ENCODE measurements around the gene COL10A1. TPM values are rescaled to one million over a fixed set of nuclear protein-coding genes. Genes with fewer than 3 reads are reported as not detected.

The COL10A1 gene
- total RNA-seq, 3 donors from 2014 or later (not counting 1 experiment from before 2014, with no cell fraction given), result not detected

GRCh38 chr6:116136933-116137340 lies 11.0 kb upstream of the COL10A1 start:
- Mint-ChIP-seq H3K4me1 (peaks cover 20 to 27% of the 10 kb centered on the region in 2 donors), H3K27me3 (ENCODE audit: low read depth in 2 of 2) (no peaks in the 10 kb centered on the region), H3K36me3 (no peaks in the 10 kb centered on the region), H3K27ac (peak overlapping the region; percentile 77 to 81), H3K4me3 (peak overlapping the region; percentile 63), H3K9me3 (no peaks in the 10 kb centered on the region)
- Histone ChIP-seq H3K9me3 (ENCODE audit: control insufficient read depth, insufficient read depth, low read length) (no peaks in the 10 kb centered on the region), H3K36me3 (ENCODE audit: control insufficient read depth, insufficient read depth, low read length) (no peaks in the 10 kb centered on the region), H3K4me1 (ENCODE audit: control insufficient read depth, insufficient read depth, low read length) (peaks cover 15% of the 10 kb centered on the region), H3K27me3 (ENCODE audit: control insufficient read depth, insufficient read depth, low read length) (no peaks in the 10 kb centered on the region), H3K4me3 (ENCODE audit: low read length) (no peak overlapping the region), H3K27ac (ENCODE audit: low read length) (no peak overlapping the region)
- no peak for TF ChIP-seq CTCF (IDR thresholded peaks at IDR 0.05)
- intact Hi-C loops (cut with micrococcal nuclease), result loop anchor here (1.0 kb wide), 1 partner anchor 36 kb away; no protein-coding TSS in a partner anchor
- ATAC-seq (peak; percentile 84 to 95 (median 86)), DNase-seq (peak; percentile 53)
- WGBS (ENCODE audit: insufficient coverage), result 20% methylated on average over 4 of the region's 5 CpGs

GRCh38 chr6:116136373-116136772 lies 10.4 kb upstream of the COL10A1 start:
- H3K4me3 ChIP-seq (ENCODE audit: low read length), result no peak overlapping the region
- no peak for TF ChIP-seq CTCF (IDR thresholded peaks at IDR 0.05)
- no peaks in the 10 kb centered on the region for H3K9me3 ChIP-seq (ENCODE audit: control insufficient read depth, insufficient read depth, low read length)
- no peaks in the 10 kb centered on the region for H3K27me3 Mint-ChIP-seq (ENCODE audit: low read depth in 2 of 2)
- peak overlapping the region; percentile 63 for H3K4me3 Mint-ChIP-seq
- peaks cover 15% of the 10 kb centered on the region for H3K4me1 ChIP-seq (ENCODE audit: control insufficient read depth, insufficient read depth, low read length)
- H3K27ac Mint-ChIP-seq, result peak overlapping the region; percentile 77 to 81
- no peaks in the 10 kb centered on the region for H3K27me3 ChIP-seq (ENCODE audit: control insufficient read depth, insufficient read depth, low read length)
- intact Hi-C loops (cut with micrococcal nuclease), result loop anchor here (1.0 kb wide), 1 partner anchor 35 kb away; no protein-coding TSS in a partner anchor
- ATAC-seq (peak in 1 of 3 donors; percentile 11), DNase-seq (no peak)
- no peaks in the 10 kb centered on the region for H3K9me3 Mint-ChIP-seq
- H3K36me3 Mint-ChIP-seq, result no peaks in the 10 kb centered on the region
- no CpG with 5 or more reads among the region's 1 CpG for WGBS (ENCODE audit: insufficient coverage)
- H3K36me3 ChIP-seq (ENCODE audit: control insufficient read depth, insufficient read depth, low read length), result no peaks in the 10 kb centered on the region
- H3K27ac ChIP-seq (ENCODE audit: low read length), result no peak overlapping the region
- peaks cover 20 to 27% of the 10 kb centered on the region in 2 donors for H3K4me1 Mint-ChIP-seq

GRCh38 chr6:116133453-116133852 lies 7.5 kb upstream of the COL10A1 start:
- Mint-ChIP-seq H3K4me1 (peaks cover 25 to 27% of the 10 kb centered on the region in 2 donors), H3K27ac (no peak overlapping the region), H3K27me3 (ENCODE audit: low read depth in 2 of 2) (no peaks in the 10 kb centered on the region), H3K9me3 (no peaks in the 10 kb centered on the region), H3K4me3 (no peak overlapping the region), H3K36me3 (no peaks in the 10 kb centered on the region)
- ATAC-seq (no peak), DNase-seq (no peak)
- Histone ChIP-seq H3K27ac (ENCODE audit: low read length) (no peak overlapping the region), H3K9me3 (ENCODE audit: control insufficient read depth, insufficient read depth, low read length) (no peaks in the 10 kb centered on the region), H3K36me3 (ENCODE audit: control insufficient read depth, insufficient read depth, low read length) (no peaks in the 10 kb centered on the region), H3K4me3 (ENCODE audit: low read length) (no peak overlapping the region), H3K27me3 (ENCODE audit: control insufficient read depth, insufficient read depth, low read length) (no peaks in the 10 kb centered on the region), H3K4me1 (ENCODE audit: control insufficient read depth, insufficient read depth, low read length) (peaks cover 15% of the 10 kb centered on the region)
- WGBS (ENCODE audit: insufficient coverage), result 87% methylated on average over 3 of the region's 3 CpGs
- intact Hi-C loops (cut with micrococcal nuclease), result no loop called here
- no peak for TF ChIP-seq CTCF (IDR thresholded peaks at IDR 0.05)
